Spinal cord (tissue), 10 donors: Measurements from ENCODE around the gene PKD1. TPM values are rescaled to one million over a fixed set of nuclear protein-coding genes. Genes with fewer than 3 reads are reported as not detected.

Experiments used
- DNase-seq, 6 donors: peaks; one replicate each; pipeline versions ENCODE4 v3.0.0 to v3.0.0-alpha.2; 2013 to 2015; ENCODE audit warnings: low spot score in 6 of 6, low read depth in 4 of 6
- H3K27ac ChIP-seq: one replicate; pipeline ENCODE4 v1.5.1; 2013; ENCODE audit warnings: low read depth, low read length, control low read depth
- H3K27me3 ChIP-seq: one replicate; pipeline ENCODE4 v1.6.1; 2013; ENCODE audit warnings: low read length; ENCODE audit not compliant: control insufficient read depth, insufficient read depth
- H3K36me3 ChIP-seq: one replicate; pipeline ENCODE4 v1.6.1; 2013; ENCODE audit warnings: low read length; ENCODE audit not compliant: control insufficient read depth, insufficient read depth
- H3K4me1 ChIP-seq: one replicate; pipeline ENCODE4 v1.6.1; 2013; ENCODE audit warnings: low read length; ENCODE audit not compliant: control insufficient read depth, insufficient read depth
- H3K4me3 ChIP-seq: one replicate; pipeline ENCODE4 v1.5.1; 2013; ENCODE audit warnings: low read depth, low read length, control low read depth
- H3K9me3 ChIP-seq: one replicate; pipeline ENCODE4 v1.6.1; 2013; ENCODE audit warnings: low read length; ENCODE audit not compliant: control insufficient read depth, insufficient read depth
- WGBS: methylation state at CpG from one replicate; pipeline ENCODE4 v1.1.5; 2013; ENCODE audit warnings: missing lambda C conversion rate; ENCODE audit not compliant: insufficient coverage; 5-methylcytosine and 5-hydroxymethylcytosine counted together
- polyA plus RNA-seq, 2 donors: library from polyadenylated mRNA; unstranded; fragments of 120-200 nt; gene quantifications; one replicate each; pipeline ENCODE4 v1.2.1, GENCODE V29; 2013; ENCODE audit not compliant: insufficient read length in 2 of 2
- small RNA-seq: library from RNA; depleted of rRNA; stranded (forward); fragments of <200 nt; gene quantifications from one replicate; pipeline ENCODE3, GENCODE V24; 2014; ENCODE audit warnings: low replicate concordance
- total RNA-seq, 2 donors: library from RNA; depleted of rRNA in 1 of 2; stranded (reverse); fragments of 120-200 nt in 1 of 2; fragments of >200 nt in 1 of 2; gene quantifications; one replicate each; pipeline versions ENCODE4 v1.2.3 to v1.2.4, GENCODE V29; 2013 to 2014
- donor health status: healthy.

Gene PKD1
- total and polyA plus RNA-seq, 4 donors: 68.1 to 289 (median 144) TPM

DNA sequence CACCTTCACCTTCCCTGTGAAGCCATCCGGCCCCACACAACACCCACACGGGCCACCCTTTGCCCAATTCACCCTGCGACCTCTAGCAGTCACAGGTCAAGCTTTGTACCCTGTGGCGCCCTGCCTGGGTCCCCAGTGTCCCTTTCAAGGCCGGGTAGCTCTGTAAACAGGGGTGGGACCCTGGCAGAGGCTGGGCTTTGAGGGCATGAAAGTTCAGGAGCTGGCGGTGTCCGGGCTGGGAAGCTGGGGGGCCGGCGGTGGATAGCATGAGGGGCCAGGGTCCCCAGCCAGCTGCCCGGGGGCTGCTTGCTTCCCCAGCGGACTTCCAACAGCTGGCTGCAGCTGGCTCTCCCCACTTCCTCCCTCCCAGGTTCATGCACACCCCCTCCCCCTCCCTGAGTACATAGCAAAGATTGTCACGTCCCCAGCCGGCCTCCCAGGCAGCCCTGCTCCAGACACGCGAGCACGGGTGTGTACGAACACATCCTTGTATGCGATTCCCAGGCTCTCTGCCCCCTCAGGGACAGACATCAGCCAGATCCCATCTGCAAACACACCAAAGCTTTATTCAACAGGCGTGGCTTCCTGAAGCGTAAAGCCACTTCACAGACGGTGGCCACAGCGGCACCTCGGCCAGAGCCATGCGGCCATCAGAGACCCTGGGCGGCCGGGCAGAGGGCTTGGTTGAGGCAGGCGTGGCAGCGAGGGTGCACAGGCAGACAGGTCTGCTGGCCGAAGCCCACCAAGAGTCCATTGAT, 96.2 kb downstream of the PKD1 start:
- 65% methylated on average over 28 of the region's 29 CpGs for WGBS
- H3K27me3 ChIP-seq: no peaks in the 10 kb centered on the region
- peaks cover 77% of the 10 kb centered on the region for H3K4me1 ChIP-seq
- peak overlapping the region; percentile 57 for H3K27ac ChIP-seq
- no peaks in the 10 kb centered on the region for H3K9me3 ChIP-seq
- no peak overlapping the region for H3K4me3 ChIP-seq
- DNase-seq: no peak
- peaks cover 97% of the 10 kb centered on the region for H3K36me3 ChIP-seq

Small RNAs within 50 kb of the gene (small RNA-seq; reads per million reads assigned to genes)
- 0.16 reads per million for gene MIR1225
- not detected for gene MIR3180-5
- not detected for gene MIR4516
- not detected for gene RF00019
- not detected for gene SNORD60

Other genes with a start within 250 kb of the PKD1 start
- not detected for gene HS3ST6, start 217.5 kb downstream of the PKD1 start, total RNA-seq
- gene HS3ST6, start 217.5 kb downstream of the PKD1 start, polyA plus RNA-seq: not detected
- gene MSRB1, start 192.7 kb downstream of the PKD1 start, total RNA-seq: 10 to 100 TPM; 10.0 to 10.3 TPM
- gene MSRB1, start 192.7 kb downstream of the PKD1 start, polyA plus RNA-seq: 10 to 100 TPM; 24.5 to 25.8 TPM
- gene RPL3L, start 181.2 kb downstream of the PKD1 start, total RNA-seq: under 1 TPM in 1 of 2 donors, not detected in 1; 0.06 TPM
- under 1 TPM in 1 of 2 donors, not detected in 1; 0.32 TPM for gene RPL3L, start 181.2 kb downstream of the PKD1 start, polyA plus RNA-seq
- 100 to 1,000 TPM in 1 of 2 donors, 10 to 100 TPM in 1; 78.7 to 146 TPM for gene NDUFB10, start 176.4 kb downstream of the PKD1 start, total RNA-seq
- 100 to 1,000 TPM; 170 to 178 TPM for gene NDUFB10, start 176.4 kb downstream of the PKD1 start, polyA plus RNA-seq
- 1,000 to 10,000 TPM in 1 of 2 donors, 100 to 1,000 TPM in 1; 682 to 1,440 TPM for gene RPS2, start 171.1 kb downstream of the PKD1 start, total RNA-seq
- 1,000 to 10,000 TPM; 1,742 to 1,957 TPM for gene RPS2, start 171.1 kb downstream of the PKD1 start, polyA plus RNA-seq
- not detected for gene RNF151, start 169.0 kb downstream of the PKD1 start, total RNA-seq
- gene RNF151, start 169.0 kb downstream of the PKD1 start, polyA plus RNA-seq: not detected
- gene TBL3, start 163.8 kb downstream of the PKD1 start, total RNA-seq: 10 to 100 TPM; 12.9 to 31.4 TPM
- gene TBL3, start 163.8 kb downstream of the PKD1 start, polyA plus RNA-seq: 10 to 100 TPM; 32.1 to 39.0 TPM
- under 1 TPM; 0.40 to 0.72 TPM for gene NOXO1, start 154.4 kb downstream of the PKD1 start, total RNA-seq
- gene NOXO1, start 154.4 kb downstream of the PKD1 start, polyA plus RNA-seq: 1 to 10 TPM; 1.6 to 1.7 TPM
- gene GFER, start 151.7 kb downstream of the PKD1 start, total RNA-seq: 10 to 100 TPM in 1 of 2 donors, 1 to 10 TPM in 1; 7.2 to 24.3 TPM
- gene GFER, start 151.7 kb downstream of the PKD1 start, polyA plus RNA-seq: 10 to 100 TPM; 34.0 to 36.1 TPM
- 10 to 100 TPM; 20.1 to 71.0 TPM for gene SYNGR3, start 145.9 kb downstream of the PKD1 start, total RNA-seq
- gene SYNGR3, start 145.9 kb downstream of the PKD1 start, polyA plus RNA-seq: 100 to 1,000 TPM; 109 to 111 TPM
- 1 to 10 TPM; 5.4 to 8.2 TPM for gene ZNF598, start 126.1 kb downstream of the PKD1 start, total RNA-seq
- 10 to 100 TPM; 28.8 to 31.7 TPM for gene ZNF598, start 126.1 kb downstream of the PKD1 start, polyA plus RNA-seq
- gene NPW, start 116.1 kb downstream of the PKD1 start, total RNA-seq: 1 to 10 TPM in 1 of 2 donors, under 1 TPM in 1; 0.20 to 2.3 TPM
- gene NPW, start 116.1 kb downstream of the PKD1 start, polyA plus RNA-seq: 1 to 10 TPM in 1 of 2 donors, under 1 TPM in 1; 0.49 to 4.9 TPM
- 10 to 100 TPM; 25.6 to 52.0 TPM for gene NHERF2, start 109.0 kb downstream of the PKD1 start, total RNA-seq
- gene NHERF2, start 109.0 kb downstream of the PKD1 start, polyA plus RNA-seq: 10 to 100 TPM; 83.5 to 95.7 TPM
- gene NTHL1, start 88.1 kb downstream of the PKD1 start, total RNA-seq: 10 to 100 TPM; 19.7 to 42.1 TPM
- 10 to 100 TPM; 34.3 to 40.1 TPM for gene NTHL1, start 88.1 kb downstream of the PKD1 start, polyA plus RNA-seq
- gene TSC2, start 87.9 kb downstream of the PKD1 start, total RNA-seq: 10 to 100 TPM; 39.6 to 65.8 TPM
- gene TSC2, start 87.9 kb downstream of the PKD1 start, polyA plus RNA-seq: 100 to 1,000 TPM; 168 to 231 TPM
- gene RAB26, start 12.7 kb upstream of the PKD1 start, total RNA-seq: 1 to 10 TPM; 6.6 to 8.2 TPM
- 10 to 100 TPM; 26.8 to 29.8 TPM for gene RAB26, start 12.7 kb upstream of the PKD1 start, polyA plus RNA-seq
- gene TRAF7, start 19.9 kb upstream of the PKD1 start, total RNA-seq: 10 to 100 TPM; 20.4 to 43.1 TPM
- gene TRAF7, start 19.9 kb upstream of the PKD1 start, polyA plus RNA-seq: 10 to 100 TPM; 59.7 to 62.6 TPM
- 10 to 100 TPM; 10.4 to 29.4 TPM for gene CASKIN1, start 60.7 kb upstream of the PKD1 start, total RNA-seq
- gene CASKIN1, start 60.7 kb upstream of the PKD1 start, polyA plus RNA-seq: 10 to 100 TPM; 83.0 to 86.2 TPM
- 10 to 100 TPM; 10.6 to 29.2 TPM for gene MLST8, start 69.6 kb upstream of the PKD1 start, total RNA-seq
- gene MLST8, start 69.6 kb upstream of the PKD1 start, polyA plus RNA-seq: 10 to 100 TPM; 76.6 to 80.9 TPM
- 10 to 100 TPM in 1 of 2 donors, 1 to 10 TPM in 1; 5.2 to 13.3 TPM for gene BRICD5, start 75.0 kb upstream of the PKD1 start, total RNA-seq
- gene BRICD5, start 75.0 kb upstream of the PKD1 start, polyA plus RNA-seq: 10 to 100 TPM; 21.7 to 30.5 TPM
- 10 to 100 TPM; 15.9 to 16.9 TPM for gene PGP, start 78.9 kb upstream of the PKD1 start, total RNA-seq
- gene PGP, start 78.9 kb upstream of the PKD1 start, polyA plus RNA-seq: 10 to 100 TPM; 26.7 to 35.7 TPM
- gene E4F1, start 87.7 kb upstream of the PKD1 start, total RNA-seq: 10 to 100 TPM; 18.0 to 29.2 TPM
- gene E4F1, start 87.7 kb upstream of the PKD1 start, polyA plus RNA-seq: 10 to 100 TPM; 29.7 to 31.9 TPM
- 1 to 10 TPM; 1.9 to 2.6 TPM for gene DNASE1L2, start 100.5 kb upstream of the PKD1 start, total RNA-seq
- gene DNASE1L2, start 100.5 kb upstream of the PKD1 start, polyA plus RNA-seq: 1 to 10 TPM; 5.2 to 6.1 TPM
- 10 to 100 TPM; 18.8 to 52.6 TPM for gene ECI1, start 115.7 kb upstream of the PKD1 start, total RNA-seq
- gene ECI1, start 115.7 kb upstream of the PKD1 start, polyA plus RNA-seq: 10 to 100 TPM; 55.3 to 58.9 TPM
- 100 to 1,000 TPM in 1 of 2 donors, 10 to 100 TPM in 1; 72.7 to 109 TPM for gene RNPS1, start 132.2 kb upstream of the PKD1 start, total RNA-seq
- 100 to 1,000 TPM; 265 to 285 TPM for gene RNPS1, start 132.2 kb upstream of the PKD1 start, polyA plus RNA-seq
- 10 to 100 TPM; 34.3 to 61.0 TPM for gene ABCA3, start 204.8 kb upstream of the PKD1 start, total RNA-seq
- 10 to 100 TPM; 87.9 to 88.5 TPM for gene ABCA3, start 204.8 kb upstream of the PKD1 start, polyA plus RNA-seq